ENCODE measurements around the gene ZNF292.
"Not testable (repeated sequence)": the region's sequence is repeated elsewhere in the genome, so short reads cannot be mapped to it uniquely, and the experiment has no call there.

Gene ZNF292

GRCh38 chr6:87164506-87164905, 9.1 kb downstream of the ZNF292 start:
- no peak for DNase-seq

GRCh38 chr6:87165185-87165584, 9.8 kb downstream of the ZNF292 start:
- no peak for DNase-seq

- DNase-seq, result no peak
These were observed 16.7 kb downstream of the ZNF292 start for GRCh38 chr6:87171938-87172633.

GRCh38 chr6:87174078-87174579, 18.8 kb downstream of the ZNF292 start:
- DNase-seq, result peak; percentile 15

GRCh38 chr6:87176493-87176892, 21.1 kb downstream of the ZNF292 start:
- no peak for DNase-seq

GRCh38 chr6:87180105-87180728, 24.9 kb downstream of the ZNF292 start:
- no peak for DNase-seq

GRCh38 chr6:87181903-87182302, 26.5 kb downstream of the ZNF292 start:
- DNase-seq, result no peak

- DNase-seq, result no peak
These were observed 27.0 kb downstream of the ZNF292 start for GRCh38 chr6:87182321-87182720.

- no peak for DNase-seq
These were observed 27.6 kb downstream of the ZNF292 start for GRCh38 chr6:87182940-87183339.

- DNase-seq, result no peak
These were observed 28.3 kb downstream of the ZNF292 start for GRCh38 chr6:87183687-87184086.

GRCh38 chr6:87184762-87185250, 29.4 kb downstream of the ZNF292 start:
- DNase-seq, result no peak

- DNase-seq, result no peak
These were observed 41.0 kb downstream of the ZNF292 start for GRCh38 chr6:87196275-87196842.

GRCh38 chr6:87197547-87197946, 42.2 kb downstream of the ZNF292 start:
- no peak for DNase-seq

GRCh38 chr6:87198022-87198810, 42.9 kb downstream of the ZNF292 start:
- DNase-seq, result not testable (repeated sequence)

GRCh38 chr6:87199787-87200186, 44.4 kb downstream of the ZNF292 start:
- DNase-seq, result no peak

GRCh38 chr6:87200469-87201175, 45.3 kb downstream of the ZNF292 start:
- DNase-seq, result no peak

GRCh38 chr6:87203448-87204023, 48.2 kb downstream of the ZNF292 start:
- no peak for DNase-seq

GRCh38 chr6:87209812-87210211, 54.4 kb downstream of the ZNF292 start:
- DNase-seq, result no peak

GRCh38 chr6:87210979-87211378, 55.6 kb downstream of the ZNF292 start:
- no peak for DNase-seq

- DNase-seq, result no peak
These were observed 57.2 kb downstream of the ZNF292 start for GRCh38 chr6:87212596-87212995.

- DNase-seq, result no peak
These were observed 58.0 kb downstream of the ZNF292 start for GRCh38 chr6:87213364-87213763.

GRCh38 chr6:87214831-87215230, 59.5 kb downstream of the ZNF292 start:
- DNase-seq, result no peak
